HepG2 (cell line): ENCODE results near the gene LAMC1.

Experiments
- CHD4 ChIP-seq: fragments of 200-600 bp; sonication (generic); IDR thresholded peaks from 2 replicates; pipeline ENCODE4 v1.7.0; 2017; ENCODE audit warnings: mild to moderate bottlenecking, low read length, borderline replicate concordance
- HCFC1 ChIP-seq: fragments of 150-350 bp; IDR thresholded peaks from 2 replicates; pipeline ENCODE4 v1.6.1; 2014; ENCODE audit warnings: low read depth, low read length
- YY1 ChIP-seq: IDR thresholded peaks from 2 replicates; pipeline ENCODE4 v1.6.1; 2011; ENCODE audit warnings: low read length, low read depth, moderate library complexity, mild to moderate bottlenecking; ENCODE audit not compliant: insufficient read depth, insufficient replicate concordance
- TF ChIP-seq, protein P1 (sequence below): sonication (generic); formaldehyde crosslinking; IDR thresholded peaks from 2 replicates; pipeline ENCODE4 v1.5.0; 2020; ENCODE audit warnings: missing genetic modification reagents
- TF ChIP-seq, protein P2 (sequence below): sonication (generic); formaldehyde crosslinking; conservative IDR thresholded peaks from 2 replicates; pipeline ENCODE4 v1.4.0; 2020; ENCODE audit warnings: missing genetic modification reagents
- TF ChIP-seq, protein P3 (sequence below): sonication (generic); formaldehyde crosslinking; IDR thresholded peaks from 2 replicates; pipeline ENCODE4 v1.4.0; 2020; ENCODE audit warnings: missing genetic modification reagents

DNA sequence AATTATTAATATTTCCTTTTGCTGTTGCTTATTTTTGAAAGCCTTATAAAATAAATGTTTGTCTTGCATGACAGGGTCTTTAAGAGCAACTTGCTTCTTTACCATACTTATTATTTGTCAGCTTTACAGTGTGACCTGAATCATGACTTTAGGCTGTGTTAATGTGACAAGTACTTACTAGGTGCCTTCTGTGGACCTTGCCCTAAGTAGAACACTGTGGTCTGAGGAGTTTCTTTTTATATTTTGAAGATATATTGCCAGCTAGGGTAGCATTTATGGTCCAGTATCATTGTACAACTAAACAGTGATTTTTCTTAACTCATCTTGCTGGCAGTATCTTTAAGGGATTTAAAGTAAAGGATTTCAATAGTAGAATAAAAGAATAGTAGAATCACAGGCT, 117.4 kb downstream of the LAMC1 start:
- TF ChIP-seq, protein P1, sequence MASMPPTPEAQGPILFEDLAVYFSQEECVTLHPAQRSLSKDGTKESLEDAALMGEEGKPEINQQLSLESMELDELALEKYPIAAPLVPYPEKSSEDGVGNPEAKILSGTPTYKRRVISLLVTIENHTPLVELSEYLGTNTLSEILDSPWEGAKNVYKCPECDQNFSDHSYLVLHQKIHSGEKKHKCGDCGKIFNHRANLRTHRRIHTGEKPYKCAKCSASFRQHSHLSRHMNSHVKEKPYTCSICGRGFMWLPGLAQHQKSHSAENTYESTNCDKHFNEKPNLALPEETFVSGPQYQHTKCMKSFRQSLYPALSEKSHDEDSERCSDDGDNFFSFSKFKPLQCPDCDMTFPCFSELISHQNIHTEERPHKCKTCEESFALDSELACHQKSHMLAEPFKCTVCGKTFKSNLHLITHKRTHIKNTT (CRISPR knock-in tag): no peak
- TF ChIP-seq CHD4: no peak
- TF ChIP-seq, protein P2, sequence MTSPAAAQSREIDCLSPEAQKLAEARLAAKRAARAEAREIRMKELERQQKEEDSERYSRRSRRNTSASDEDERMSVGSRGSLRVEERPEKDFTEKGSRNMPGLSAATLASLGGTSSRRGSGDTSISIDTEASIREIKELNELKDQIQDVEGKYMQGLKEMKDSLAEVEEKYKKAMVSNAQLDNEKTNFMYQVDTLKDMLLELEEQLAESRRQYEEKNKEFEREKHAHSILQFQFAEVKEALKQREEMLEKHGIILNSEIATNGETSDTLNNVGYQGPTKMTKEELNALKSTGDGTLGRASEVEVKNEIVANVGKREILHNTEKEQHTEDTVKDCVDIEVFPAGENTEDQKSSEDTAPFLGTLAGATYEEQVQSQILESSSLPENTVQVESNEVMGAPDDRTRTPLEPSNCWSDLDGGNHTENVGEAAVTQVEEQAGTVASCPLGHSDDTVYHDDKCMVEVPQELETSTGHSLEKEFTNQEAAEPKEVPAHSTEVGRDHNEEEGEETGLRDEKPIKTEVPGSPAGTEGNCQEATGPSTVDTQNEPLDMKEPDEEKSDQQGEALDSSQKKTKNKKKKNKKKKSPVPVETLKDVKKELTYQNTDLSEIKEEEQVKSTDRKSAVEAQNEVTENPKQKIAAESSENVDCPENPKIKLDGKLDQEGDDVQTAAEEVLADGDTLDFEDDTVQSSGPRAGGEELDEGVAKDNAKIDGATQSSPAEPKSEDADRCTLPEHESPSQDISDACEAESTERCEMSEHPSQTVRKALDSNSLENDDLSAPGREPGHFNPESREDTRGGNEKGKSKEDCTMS: no peak
- TF ChIP-seq HCFC1: no peak
- TF ChIP-seq, protein P3, sequence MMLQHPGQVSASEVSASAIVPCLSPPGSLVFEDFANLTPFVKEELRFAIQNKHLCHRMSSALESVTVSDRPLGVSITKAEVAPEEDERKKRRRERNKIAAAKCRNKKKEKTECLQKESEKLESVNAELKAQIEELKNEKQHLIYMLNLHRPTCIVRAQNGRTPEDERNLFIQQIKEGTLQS (CRISPR knock-in tag): no peak
- TF ChIP-seq YY1: no peak
